Measurements from ENCODE around the gene MMP28.

DNA sequence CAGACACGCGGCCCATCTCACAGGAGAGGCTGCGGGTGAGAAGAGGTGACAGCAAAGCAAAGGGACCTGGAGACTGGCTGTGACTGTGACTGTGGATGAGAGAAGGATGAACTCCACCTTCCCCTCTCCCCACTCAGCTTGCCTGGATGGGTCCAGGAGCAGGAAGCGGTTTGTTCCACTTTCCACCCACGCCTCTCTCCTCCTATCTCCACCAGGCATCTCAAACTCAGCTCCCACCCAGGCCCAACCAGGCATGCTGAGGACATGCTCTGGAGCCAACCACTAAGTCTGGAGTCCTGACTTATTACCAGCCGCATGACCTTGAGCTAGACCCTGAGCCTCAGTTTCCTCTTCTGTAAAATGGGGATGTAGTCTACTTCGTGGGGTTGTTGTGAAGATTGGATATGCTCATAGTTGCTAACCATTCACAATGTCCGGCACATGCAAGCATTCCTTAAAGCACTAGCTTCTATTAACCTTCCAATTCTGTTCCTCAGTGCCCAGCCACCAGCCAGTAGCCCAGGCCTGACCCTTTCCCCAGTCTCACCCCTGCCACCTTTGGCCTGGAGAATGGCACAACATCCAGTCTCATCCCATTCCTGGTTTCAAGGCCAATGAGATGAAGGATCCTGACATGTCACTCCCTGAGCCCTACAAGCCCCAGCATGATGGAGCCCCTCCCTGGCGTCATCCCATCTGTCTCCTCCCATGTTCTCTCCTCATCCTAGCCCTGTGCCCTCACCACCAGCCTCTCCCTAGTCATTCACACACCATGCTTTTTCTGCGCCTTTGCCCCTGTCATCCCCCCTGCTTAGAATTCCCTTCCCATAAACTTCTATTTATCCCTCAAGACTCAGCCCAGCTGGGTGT is 44.7 kb downstream of the MMP28 start:
- TF ChIP-seq, protein P1, sequence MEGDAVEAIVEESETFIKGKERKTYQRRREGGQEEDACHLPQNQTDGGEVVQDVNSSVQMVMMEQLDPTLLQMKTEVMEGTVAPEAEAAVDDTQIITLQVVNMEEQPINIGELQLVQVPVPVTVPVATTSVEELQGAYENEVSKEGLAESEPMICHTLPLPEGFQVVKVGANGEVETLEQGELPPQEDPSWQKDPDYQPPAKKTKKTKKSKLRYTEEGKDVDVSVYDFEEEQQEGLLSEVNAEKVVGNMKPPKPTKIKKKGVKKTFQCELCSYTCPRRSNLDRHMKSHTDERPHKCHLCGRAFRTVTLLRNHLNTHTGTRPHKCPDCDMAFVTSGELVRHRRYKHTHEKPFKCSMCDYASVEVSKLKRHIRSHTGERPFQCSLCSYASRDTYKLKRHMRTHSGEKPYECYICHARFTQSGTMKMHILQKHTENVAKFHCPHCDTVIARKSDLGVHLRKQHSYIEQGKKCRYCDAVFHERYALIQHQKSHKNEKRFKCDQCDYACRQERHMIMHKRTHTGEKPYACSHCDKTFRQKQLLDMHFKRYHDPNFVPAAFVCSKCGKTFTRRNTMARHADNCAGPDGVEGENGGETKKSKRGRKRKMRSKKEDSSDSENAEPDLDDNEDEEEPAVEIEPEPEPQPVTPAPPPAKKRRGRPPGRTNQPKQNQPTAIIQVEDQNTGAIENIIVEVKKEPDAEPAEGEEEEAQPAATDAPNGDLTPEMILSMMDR (conservative IDR thresholded peaks at IDR 0.05; ENCODE audit: low read depth, low read length) = no peak
- TF ChIP-seq POLR2A (IDR thresholded peaks at IDR 0.05; ENCODE audit: low read depth, low read length) (no peak), RFX5 (IDR thresholded peaks at IDR 0.05; ENCODE audit: low read depth, low read length) (no peak), CHD1 (IDR thresholded peaks at IDR 0.05; ENCODE audit: low read depth, low read length) (no peak), SMC3 (IDR thresholded peaks at IDR 0.05; ENCODE audit: low read depth, low read length) (no peak), USF2 (IDR thresholded peaks at IDR 0.05; ENCODE audit: low read depth, low read length) (no peak), CEBPB (IDR thresholded peaks at IDR 0.05; ENCODE audit: low read depth, low read length) (no peak), MAZ (IDR thresholded peaks at IDR 0.05; ENCODE audit: borderline replicate concordance, low read depth, low read length) (no peak)

Data from IMR-90 (cell line).